LNCaP clone FGC (cell line): ENCODE data around the gene STPG4.

ENCODE experiments used
- DNase-seq: peaks from one replicate; pipeline ENCODE4 v3.0.0-alpha.2; 2011; ENCODE audit warnings: low read depth
- H3K4me3 ChIP-seq: 2 replicates; pipeline ENCODE4 v1.5.1; 2011; ENCODE audit warnings: mild to moderate bottlenecking, low read depth, low read length, control low read depth
- CTCF ChIP-seq: IDR thresholded peaks from 2 replicates; pipeline ENCODE4 v1.5.1; 2012; ENCODE audit warnings: mild to moderate bottlenecking; ENCODE audit not compliant: control insufficient read depth, insufficient read depth; ENCODE audit errors: extremely low read depth

The STPG4 gene

GRCh38 chr2:47076126-47076506 is 79.0 kb downstream of the STPG4 start:
- no peak for TF ChIP-seq CTCF
- no peak for DNase-seq
- no peak overlapping the region for H3K4me3 ChIP-seq

GRCh38 chr2:47075361-47076125 is 79.6 kb downstream of the STPG4 start:
- no peak for DNase-seq

GRCh38 chr2:47074691-47075090 is 80.4 kb downstream of the STPG4 start:
- H3K4me3 ChIP-seq, result no peak overlapping the region
- no peak for DNase-seq
- no peak for TF ChIP-seq CTCF

More at GRCh38 chr2:47075361-47076125, 79.6 kb downstream of the STPG4 start:
- no peak for TF ChIP-seq CTCF
- H3K4me3 ChIP-seq, result no peak overlapping the region

- no peak for DNase-seq
- TF ChIP-seq CTCF, result no peak
- no peak overlapping the region for H3K4me3 ChIP-seq
Observed at GRCh38 chr2:47073641-47074040, 81.5 kb downstream of the STPG4 start.

GRCh38 chr2:47073217-47073616 is 81.9 kb downstream of the STPG4 start:
- TF ChIP-seq CTCF, result no peak
- no peak for DNase-seq
- no peak overlapping the region for H3K4me3 ChIP-seq

GRCh38 chr2:47072728-47073191 is 82.3 kb downstream of the STPG4 start:
- DNase-seq, result no peak
- TF ChIP-seq CTCF, result no peak
- H3K4me3 ChIP-seq, result no peak overlapping the region
